PC-3 (cell line): ENCODE measurements around the gene SHF. TPM values are rescaled to one million over a fixed set of nuclear protein-coding genes. Genes with fewer than 3 reads are reported as not detected.

Source experiments
- ATAC-seq: fragments of 200-7000 bp; cut with Tn5 transposase; 2 replicates; pipeline ENCODE4 v1.9.1; 2020; ENCODE audit warnings: mild to moderate bottlenecking, moderate library complexity
- BruUV-seq: library from RNA; stranded (reverse); fragments of 400-500 nt; replicated peaks from 2 replicates; lab custom pipeline; 2021; lab: Mats Ljungman, UMichigan
- CTCF ChIA-PET: fragments of 300-600 bp; sonication (Branson Sonifier 250); formaldehyde crosslinking; loops from one replicate; lab custom pipeline; 2022; ENCODE audit warnings: antibody characterized with exemption; lab: Charles Lee
- POLR2A ChIA-PET: fragments of 300-600 bp; sonication (Branson Sonifier 250); formaldehyde crosslinking; loops from one replicate; lab custom pipeline; 2022; ENCODE audit warnings: antibody characterized with exemption; ENCODE audit not compliant: unreplicated experiment; lab: Charles Lee
- DNase-seq: peaks from one replicate; pipeline ENCODE4 v3.0.0-alpha.2; 2015
- H2AFZ ChIP-seq: fragments of 300-600 bp; sonication (generic); 2 replicates; pipeline ENCODE4 v1.6.0; 2016; ENCODE audit warnings: antibody characterized with exemption, low read length
- H3F3A ChIP-seq: fragments of 300-600 bp; sonication (generic); one replicate; pipeline ENCODE4 v1.6.0; 2017; ENCODE audit warnings: antibody characterized with exemption, low read length, control low read depth, mild to moderate bottlenecking; ENCODE audit not compliant: unreplicated experiment
- H3K27ac ChIP-seq: fragments of 300-600 bp; sonication (generic); 2 replicates; pipeline ENCODE4 v1.5.1; 2016; ENCODE audit warnings: mild to moderate bottlenecking, low read length
- H3K27me3 ChIP-seq: fragments of 300-600 bp; sonication (generic); 2 replicates; pipeline ENCODE4 v1.6.1; 2016; ENCODE audit warnings: low read length, mixed read lengths
- H3K36me3 ChIP-seq: fragments of 300-600 bp; sonication (generic); 2 replicates; pipeline ENCODE4 v1.6.1; 2016; ENCODE audit warnings: low read depth, mixed run types, low read length, mixed read lengths
- H3K4me1 ChIP-seq: fragments of 300-600 bp; sonication (generic); 2 replicates; pipeline ENCODE4 v1.5.1; 2016; ENCODE audit warnings: low read length; ENCODE audit not compliant: insufficient read depth
- H3K4me2 ChIP-seq: fragments of 300-600 bp; sonication (generic); 2 replicates; pipeline ENCODE4 v1.6.0; 2016; ENCODE audit warnings: low read length
- H3K4me3 ChIP-seq: fragments of 300-600 bp; sonication (generic); 2 replicates; pipeline ENCODE4 v1.5.1; 2016; ENCODE audit warnings: mild to moderate bottlenecking, low read length, mixed read lengths
- H3K79me2 ChIP-seq: fragments of 300-600 bp; sonication (generic); 2 replicates; pipeline ENCODE4 v1.6.1; 2017; ENCODE audit warnings: low read length, mixed read lengths
- H3K9ac ChIP-seq: fragments of 300-600 bp; sonication (generic); 2 replicates; pipeline ENCODE4 v1.6.0; 2016; ENCODE audit warnings: mild to moderate bottlenecking, low read length
- H3K9me2 ChIP-seq: fragments of 300-600 bp; sonication (generic); replicated peaks from 2 replicates; pipeline ENCODE4 v1.6.1; 2016; ENCODE audit warnings: mixed run types, low read length, mixed read lengths
- H3K9me3 ChIP-seq: fragments of 300-600 bp; sonication (generic); 2 replicates; pipeline ENCODE4 v1.6.1; 2016; ENCODE audit warnings: low read length, mixed read lengths
- H4K20me1 ChIP-seq: fragments of 300-600 bp; sonication (generic); 2 replicates; pipeline ENCODE4 v1.6.1; 2016; ENCODE audit warnings: low read length, mixed read lengths
- CTCF ChIP-seq: fragments of 300-600 bp; sonication (generic); conservative IDR thresholded peaks from 2 replicates; pipeline ENCODE4 v1.5.1; 2017; ENCODE audit warnings: antibody characterized with exemption, low read depth, mild to moderate bottlenecking, low read length
- EZH2 ChIP-seq: fragments of 300-600 bp; sonication (generic); IDR thresholded peaks from one replicate; pipeline ENCODE4 v1.6.1; 2017; ENCODE audit warnings: antibody characterized with exemption, mild to moderate bottlenecking, low read length; ENCODE audit not compliant: unreplicated experiment
- EZH2phosphoT487 ChIP-seq: fragments of 300-600 bp; sonication (generic); IDR thresholded peaks from 2 replicates; pipeline ENCODE4 v1.6.1; 2018; ENCODE audit warnings: mild to moderate bottlenecking, antibody characterized with exemption, low read length, borderline replicate concordance
- intact Hi-C: fragments of 100-400 bp; cut with micrococcal nuclease; formaldehyde crosslinking; loops from 2 replicates; pipeline ENCODE4 v1.9.0; 2023
- total RNA-seq: library from RNA; depleted of rRNA; stranded (reverse); fragments of >200 nt; gene quantifications from 2 replicates; pipeline ENCODE4 v1.2.3, GENCODE V29; 2014

The SHF gene
- total RNA-seq, 1 experiment from 2014 or later, result 1.2 TPM

- no peaks in the 10 kb centered on the region for H3F3A ChIP-seq
- H4K20me1 ChIP-seq, result no peaks in the 10 kb centered on the region
- H3K79me2 ChIP-seq, result no peaks in the 10 kb centered on the region
- ChIA-PET POLR2A (no interaction called here), CTCF (no interaction called here)
- DNase-seq (no peak), ATAC-seq (no peak)
- no peaks in the 10 kb centered on the region for H3K9me2 ChIP-seq
- no peak overlapping the region for H3K4me2 ChIP-seq
- no peak overlapping the region for H3K9ac ChIP-seq
- no peak overlapping the region for H3K4me3 ChIP-seq
- no peak for TF ChIP-seq EZH2phosphoT487
- TF ChIP-seq EZH2, result no peak
- no peak for TF ChIP-seq CTCF
- no TSS peak for BruUV-seq
- H3K27ac ChIP-seq, result no peak overlapping the region
- peaks cover 6% of the 10 kb centered on the region for H3K4me1 ChIP-seq
- no peak overlapping the region for H2AFZ ChIP-seq
- no peaks in the 10 kb centered on the region for H3K9me3 ChIP-seq
- no peaks in the 10 kb centered on the region for H3K36me3 ChIP-seq
- H3K27me3 ChIP-seq, result no peaks in the 10 kb centered on the region
- intact Hi-C loops, result loop anchor here (10.0 kb wide), 1 partner anchor 286 kb away; no protein-coding TSS in a partner anchor
Measured at GRCh38 chr15:45168751-45169551, 18.8 kb downstream of the SHF start.

- Histone ChIP-seq H3K36me3 (no peaks in the 10 kb centered on the region), H3K9ac (no peak overlapping the region), H3K4me3 (no peak overlapping the region), H3K79me2 (no peaks in the 10 kb centered on the region), H3K27me3 (no peaks in the 10 kb centered on the region), H3K4me2 (no peak overlapping the region), H3K4me1 (peaks cover 7% of the 10 kb centered on the region), H4K20me1 (no peaks in the 10 kb centered on the region), H3K27ac (no peak overlapping the region), H3K9me3 (no peaks in the 10 kb centered on the region), H3F3A (no peaks in the 10 kb centered on the region), H2AFZ (no peak overlapping the region), H3K9me2 (no peaks in the 10 kb centered on the region)
- BruUV-seq, result no TSS peak
- intact Hi-C loops, result loop anchor here (10.0 kb wide), 1 partner anchor 287 kb away; no protein-coding TSS in a partner anchor
- no peak for TF ChIP-seq EZH2
- TF ChIP-seq CTCF, result no peak
- TF ChIP-seq EZH2phosphoT487, result no peak
- CTCF ChIA-PET, result interaction anchor here (0.7 kb wide), 1 partner anchor 50 kb away, joined by 3 read pairs; no protein-coding TSS in a partner anchor
- POLR2A ChIA-PET, result interaction anchor here (0.6 kb wide), 1 partner anchor 111 kb away, joined by 3 read pairs; no protein-coding TSS in a partner anchor
- DNase-seq (no peak), ATAC-seq (no peak)
Measured at GRCh38 chr15:45168286-45168685, 19.5 kb downstream of the SHF start.
